ENCODE data around the gene BLOC1S1.
"Not testable (repeated sequence)": the region's sequence is repeated elsewhere in the genome, so short reads cannot be mapped to it uniquely, and the experiment has no call there.

Gene BLOC1S1

DNA sequence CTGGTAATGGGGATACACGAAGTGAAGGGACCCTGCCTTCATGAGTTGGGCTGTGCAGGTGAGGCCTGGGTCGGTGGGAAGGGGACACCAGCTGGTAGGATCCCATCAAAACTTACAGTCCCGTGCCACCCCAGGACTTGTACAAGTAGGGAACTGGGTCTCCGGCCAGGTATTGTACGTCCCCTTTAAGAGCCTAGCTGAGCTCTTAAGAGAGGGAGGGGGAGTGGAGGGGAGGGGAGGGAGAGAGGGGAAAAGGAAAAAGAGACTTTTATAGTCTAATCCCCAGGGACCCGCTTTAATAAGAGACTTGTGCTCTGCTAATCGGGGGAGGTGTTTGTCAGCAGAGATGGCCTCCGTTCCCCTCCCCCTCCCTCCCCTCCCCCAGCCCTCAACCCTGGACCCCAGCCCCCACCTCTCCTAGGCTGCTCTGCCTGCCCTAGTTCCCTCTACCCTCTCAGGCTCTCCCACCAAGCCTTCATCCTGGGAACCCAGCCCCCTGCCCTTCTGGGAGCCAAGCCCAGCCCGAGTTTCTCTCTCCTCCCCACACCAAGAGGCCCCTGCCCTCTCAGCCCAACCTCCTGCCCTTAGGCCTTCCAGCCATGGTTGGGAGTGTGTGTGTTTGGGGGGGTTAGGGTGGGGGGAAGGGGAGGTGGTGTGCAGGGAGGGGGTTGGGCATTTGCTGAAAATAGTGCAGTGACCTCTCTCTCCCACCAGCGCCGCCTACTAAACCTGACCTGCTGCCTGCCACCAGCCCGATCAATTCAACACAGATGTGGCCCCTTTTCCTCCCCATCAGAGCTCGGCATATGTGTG, 29.7 kb downstream of the BLOC1S1 start:
- DNase-seq (ENCODE audit: low spot score), result no peak

DNA sequence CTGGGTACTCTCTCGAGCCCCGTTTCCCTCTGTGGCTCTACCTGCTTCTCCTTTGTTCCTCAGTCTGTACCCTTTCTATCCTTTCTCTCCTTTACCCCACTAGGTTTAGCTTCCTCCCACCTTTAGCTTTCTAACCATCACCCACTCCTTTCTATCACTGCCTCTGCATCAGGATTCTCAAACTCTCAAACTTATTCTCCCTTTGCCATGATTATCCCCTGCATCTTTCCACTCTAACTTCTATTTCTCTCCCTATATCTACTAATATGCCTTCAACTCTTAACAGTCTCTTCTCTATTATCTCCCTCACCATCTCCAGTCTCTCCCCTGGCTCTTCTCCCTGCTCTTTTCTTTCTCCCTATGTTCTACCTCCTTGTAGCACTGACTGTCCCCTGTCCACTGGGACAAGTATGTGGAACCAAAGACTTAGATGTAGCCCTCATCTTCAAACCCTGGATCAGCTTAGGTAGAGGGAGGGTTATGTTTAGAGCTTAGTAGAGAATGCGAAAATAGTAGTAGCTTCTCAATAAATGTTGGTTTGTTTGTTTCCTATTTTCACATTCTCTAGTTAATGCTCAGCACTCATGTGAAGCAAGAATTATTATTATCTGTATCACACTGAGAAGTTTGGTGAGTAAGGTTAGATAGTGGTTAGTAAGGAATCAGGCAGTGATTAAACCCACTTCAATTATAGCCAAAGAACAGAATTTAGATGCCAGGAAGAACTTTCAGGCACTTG, 30.5 kb downstream of the BLOC1S1 start:
- DNase-seq (ENCODE audit: low spot score), result no peak

DNA sequence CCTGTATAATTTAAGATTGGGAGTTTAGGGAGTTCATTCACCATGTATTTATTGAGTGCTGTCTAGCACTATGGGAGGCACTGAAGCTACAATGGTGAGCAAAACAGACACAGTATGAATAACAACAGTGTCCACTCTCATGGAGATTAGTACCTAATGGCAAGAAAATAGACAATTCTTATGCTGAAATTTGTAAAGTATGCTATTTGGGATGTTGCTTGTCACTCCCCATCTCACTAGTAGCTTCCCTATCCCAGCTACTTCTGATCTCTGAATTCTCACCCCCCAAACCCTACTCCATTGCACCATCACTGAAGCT, 31.0 kb downstream of the BLOC1S1 start:
- no peak for DNase-seq (ENCODE audit: low spot score)

DNA sequence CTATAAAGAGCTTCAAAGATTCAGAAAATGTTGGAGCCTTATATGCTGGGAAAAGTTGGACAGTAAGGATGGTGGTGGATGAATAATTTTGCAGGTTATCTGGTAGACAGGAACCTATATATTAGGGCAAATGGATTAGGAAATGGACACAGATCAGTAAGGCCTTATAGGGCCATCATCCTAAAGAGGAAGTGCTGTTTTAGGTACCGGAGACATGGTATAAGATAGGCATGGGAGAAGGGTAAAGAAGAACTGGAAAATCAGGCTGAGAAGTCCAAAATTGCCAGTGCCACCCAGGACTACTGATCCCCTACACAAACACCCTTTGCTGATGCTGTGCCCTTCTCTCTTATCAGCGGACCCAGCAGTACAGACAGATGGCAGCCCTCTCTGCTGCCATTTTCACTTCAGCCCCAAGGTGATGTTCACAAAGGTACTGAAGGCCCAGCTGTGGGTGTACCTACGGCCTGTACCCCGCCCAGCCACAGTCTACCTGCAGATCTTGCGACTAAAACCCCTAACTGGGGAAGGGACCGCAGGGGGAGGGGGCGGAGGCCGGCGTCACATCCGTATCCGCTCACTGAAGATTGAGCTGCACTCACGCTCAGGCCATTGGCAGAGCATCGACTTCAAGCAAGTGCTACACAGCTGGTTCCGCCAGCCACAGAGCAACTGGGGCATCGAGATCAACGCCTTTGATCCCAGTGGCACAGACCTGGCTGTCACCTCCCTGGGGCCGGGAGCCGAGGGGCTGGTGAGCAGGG, 32.6 kb downstream of the BLOC1S1 start:
- no peak for DNase-seq (ENCODE audit: low spot score)

DNA sequence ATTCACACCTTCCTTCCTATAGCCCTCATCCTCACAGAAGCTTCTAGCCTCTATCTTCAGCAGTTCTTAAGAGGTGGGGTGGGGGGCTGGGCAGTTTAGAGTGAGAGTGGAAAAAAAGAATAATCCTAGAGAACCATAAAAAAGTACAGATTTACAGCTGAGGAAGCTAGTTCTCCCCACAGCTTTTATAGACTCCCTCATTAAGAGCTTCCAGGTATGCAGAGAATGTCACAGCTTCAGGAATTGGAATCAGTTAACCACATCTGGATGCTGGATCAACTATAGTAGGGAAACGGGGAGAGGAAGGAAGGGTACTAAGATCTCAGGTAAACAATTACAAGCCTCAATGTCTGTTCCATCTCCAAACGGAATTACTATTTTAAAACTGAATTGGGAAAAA, 39.4 kb downstream of the BLOC1S1 start:
- no peak for DNase-seq (ENCODE audit: low spot score)

DNA sequence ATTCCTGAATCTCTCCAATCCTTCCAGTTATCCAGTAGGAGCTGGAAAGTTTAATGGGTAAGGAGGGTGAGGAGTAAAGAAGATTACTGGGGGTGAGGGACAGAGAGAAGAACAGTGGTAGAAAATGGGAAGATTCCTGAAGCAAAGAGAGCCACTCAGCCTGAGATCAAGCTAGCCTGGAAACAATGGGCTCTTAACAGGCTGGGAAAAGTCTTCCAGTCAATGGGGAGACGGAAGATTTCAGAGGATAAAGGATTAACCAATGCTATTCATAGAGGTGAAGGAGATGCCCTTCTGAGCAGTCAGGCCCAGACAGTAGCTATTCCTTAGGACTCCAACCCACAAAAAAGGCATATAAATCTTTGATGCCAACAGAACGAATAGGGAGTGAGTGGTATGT, 41.9 kb downstream of the BLOC1S1 start:
- DNase-seq (ENCODE audit: low spot score), result no peak

DNA sequence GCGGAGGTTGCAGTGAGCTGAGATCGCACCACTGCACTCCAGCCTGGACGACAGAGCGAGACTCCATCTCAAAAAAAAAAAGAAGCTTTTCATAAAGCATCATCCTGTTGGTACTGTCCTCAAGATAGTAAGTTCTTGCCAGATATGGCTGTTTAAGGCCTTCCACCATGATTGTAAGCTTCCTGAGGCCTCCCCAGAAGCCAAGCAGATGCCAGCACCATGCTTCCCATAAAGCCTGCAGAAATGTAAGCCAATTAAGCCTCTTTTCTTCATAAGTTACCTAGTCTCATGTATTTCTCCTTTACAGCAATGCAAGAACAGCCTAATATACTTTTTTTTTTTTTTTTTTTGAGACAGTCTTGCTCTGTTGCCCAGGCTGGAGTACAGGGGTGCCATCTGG, 42.7 kb downstream of the BLOC1S1 start:
- not testable (repeated sequence) for DNase-seq (ENCODE audit: low spot score)

DNA sequence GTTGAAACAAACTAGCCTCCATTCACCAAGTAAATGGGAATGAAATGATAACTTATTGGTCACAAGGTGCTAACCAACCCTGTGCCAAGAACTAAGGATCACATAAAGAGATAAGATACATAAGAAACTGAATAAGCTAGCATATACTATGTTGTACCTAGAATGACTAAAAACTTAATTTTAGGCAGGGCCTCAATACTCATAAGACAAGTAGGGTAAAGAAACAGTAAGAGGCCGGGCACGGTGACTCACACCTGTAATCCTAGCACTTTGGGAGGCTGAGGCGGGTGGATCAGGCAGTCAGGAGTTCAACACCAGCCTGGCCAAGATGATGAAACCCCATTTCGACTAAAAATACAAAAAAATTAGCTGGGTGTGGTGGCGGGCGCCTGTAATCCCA, 44.8 kb downstream of the BLOC1S1 start:
- no peak for DNase-seq (ENCODE audit: low spot score)

DNA sequence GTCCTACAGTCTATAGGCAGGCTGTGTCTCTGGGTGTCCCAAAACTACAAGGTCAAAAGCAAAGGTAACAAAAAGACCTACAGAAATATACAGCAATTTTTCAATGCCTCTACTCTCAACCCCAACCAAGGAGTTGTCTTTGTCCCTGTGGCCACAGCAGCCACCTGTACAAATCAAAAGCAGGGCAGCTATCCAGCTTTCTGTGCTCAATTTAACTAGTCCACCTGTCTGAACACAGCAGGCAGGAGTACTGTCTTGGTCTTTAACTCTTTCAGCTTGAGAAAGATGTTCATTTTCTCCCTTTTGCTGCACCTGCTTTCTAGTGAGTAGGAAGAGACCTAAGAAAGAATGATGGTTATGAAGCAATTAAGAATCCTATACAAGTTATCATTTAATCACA, 46.8 kb downstream of the BLOC1S1 start:
- DNase-seq (ENCODE audit: low spot score), result no peak

DNA sequence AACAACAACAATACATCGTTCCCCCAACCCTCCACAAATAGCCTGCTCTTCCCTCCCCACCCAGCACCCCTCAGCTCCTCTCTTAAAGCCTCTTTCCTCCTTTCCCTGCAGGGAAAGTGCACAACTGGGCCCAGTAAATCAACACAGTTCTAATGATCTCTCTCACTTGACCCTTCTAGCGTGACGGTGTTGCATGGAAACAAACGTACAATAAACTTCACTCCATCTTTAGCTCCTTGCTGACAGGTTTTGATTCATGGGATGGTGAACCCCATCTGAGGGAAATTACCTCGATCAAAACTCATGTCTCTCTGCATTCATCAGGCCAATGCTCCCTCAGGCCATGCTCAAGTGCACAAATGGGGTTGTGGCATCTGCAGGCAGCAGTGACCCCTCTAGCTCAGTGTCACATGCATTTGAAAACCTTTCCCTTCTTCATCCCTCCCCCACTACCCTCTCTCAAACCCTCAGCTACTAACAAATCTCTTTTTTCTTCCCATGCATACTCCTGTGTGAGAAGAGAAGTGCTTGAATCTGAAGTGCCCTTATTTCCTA, 50.0 kb downstream of the BLOC1S1 start:
- no peak for DNase-seq (ENCODE audit: low spot score)

DNA sequence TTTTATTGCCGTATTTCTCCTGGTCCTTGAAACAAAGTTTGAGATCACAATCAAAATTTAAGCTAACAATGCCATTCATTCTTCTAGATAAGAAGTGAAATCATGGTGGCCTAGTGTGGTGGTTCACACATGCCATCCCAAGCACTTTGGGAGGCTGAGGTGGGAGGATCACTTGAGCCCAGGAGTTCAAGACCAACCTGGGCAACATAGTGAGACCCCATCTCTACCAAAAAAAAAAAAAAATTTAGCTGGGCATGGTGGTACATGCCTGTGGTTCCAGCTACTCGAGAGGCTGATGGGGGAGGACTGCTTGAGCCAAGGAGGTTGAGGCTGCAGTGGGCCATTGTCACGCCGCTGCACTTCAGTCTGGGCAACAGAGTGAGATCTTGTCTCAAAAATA, 51.3 kb downstream of the BLOC1S1 start:
- no peak for DNase-seq (ENCODE audit: low spot score)
